Measurements from ENCODE around the gene SEMA6A. TPM values are rescaled to one million over a fixed set of nuclear protein-coding genes. Genes with fewer than 3 reads are reported as not detected.

Gene SEMA6A
- total and polyA plus RNA-seq, 2 experiments from 2014 or later: 233 to 400 TPM

DNA sequence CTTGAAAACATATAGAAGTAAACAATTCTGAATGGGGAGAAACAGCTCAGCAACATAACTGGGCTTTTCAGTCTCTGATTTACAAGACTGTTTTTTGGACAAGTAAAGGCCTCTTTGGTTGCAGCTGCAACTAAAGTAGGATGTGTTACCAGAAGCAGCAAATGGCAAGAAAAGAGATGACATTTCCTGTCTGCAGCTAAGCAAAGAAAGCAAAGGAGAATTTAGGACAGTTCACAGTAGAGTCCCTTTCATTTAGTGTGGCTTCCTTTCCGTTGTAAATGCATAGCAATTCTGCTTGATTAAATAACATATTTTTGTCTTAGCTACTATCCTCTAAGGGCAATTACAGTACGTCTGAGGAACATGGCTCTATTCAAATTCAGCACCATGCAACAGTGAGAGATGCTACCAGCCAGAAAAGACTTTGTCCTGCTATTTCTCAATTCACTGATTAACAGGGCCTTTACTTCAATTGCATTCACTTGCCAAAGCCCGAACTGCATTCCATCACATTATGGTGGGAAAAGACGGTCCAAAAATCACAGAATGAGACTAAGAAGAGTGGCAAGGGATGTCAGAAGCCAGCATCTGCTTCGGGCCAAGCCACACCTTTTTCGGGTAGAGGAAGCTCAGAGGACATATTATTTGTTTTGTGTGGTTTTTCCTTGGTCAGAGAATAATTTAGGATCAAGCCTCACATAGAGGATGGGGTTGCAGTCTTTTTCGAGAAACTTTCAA lies 107.7 kb downstream of the SEMA6A start (continued):
- TF ChIP-seq NANOG (IDR thresholded peaks at IDR 0.05; ENCODE audit: borderline replicate concordance) (no peak), POLR2AphosphoS5 (IDR thresholded peaks at IDR 0.05; ENCODE audit: low read depth) (no peak), ZNF331 (CRISPR knock-in tag; IDR thresholded peaks at IDR 0.05; ENCODE audit: low read depth) (no peak)
- TF ChIP-seq, protein P1, sequence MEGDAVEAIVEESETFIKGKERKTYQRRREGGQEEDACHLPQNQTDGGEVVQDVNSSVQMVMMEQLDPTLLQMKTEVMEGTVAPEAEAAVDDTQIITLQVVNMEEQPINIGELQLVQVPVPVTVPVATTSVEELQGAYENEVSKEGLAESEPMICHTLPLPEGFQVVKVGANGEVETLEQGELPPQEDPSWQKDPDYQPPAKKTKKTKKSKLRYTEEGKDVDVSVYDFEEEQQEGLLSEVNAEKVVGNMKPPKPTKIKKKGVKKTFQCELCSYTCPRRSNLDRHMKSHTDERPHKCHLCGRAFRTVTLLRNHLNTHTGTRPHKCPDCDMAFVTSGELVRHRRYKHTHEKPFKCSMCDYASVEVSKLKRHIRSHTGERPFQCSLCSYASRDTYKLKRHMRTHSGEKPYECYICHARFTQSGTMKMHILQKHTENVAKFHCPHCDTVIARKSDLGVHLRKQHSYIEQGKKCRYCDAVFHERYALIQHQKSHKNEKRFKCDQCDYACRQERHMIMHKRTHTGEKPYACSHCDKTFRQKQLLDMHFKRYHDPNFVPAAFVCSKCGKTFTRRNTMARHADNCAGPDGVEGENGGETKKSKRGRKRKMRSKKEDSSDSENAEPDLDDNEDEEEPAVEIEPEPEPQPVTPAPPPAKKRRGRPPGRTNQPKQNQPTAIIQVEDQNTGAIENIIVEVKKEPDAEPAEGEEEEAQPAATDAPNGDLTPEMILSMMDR (conservative IDR thresholded peaks at IDR 0.05; ENCODE audit: low read depth in 2 of 2): no peak
- TF ChIP-seq, protein P2, sequence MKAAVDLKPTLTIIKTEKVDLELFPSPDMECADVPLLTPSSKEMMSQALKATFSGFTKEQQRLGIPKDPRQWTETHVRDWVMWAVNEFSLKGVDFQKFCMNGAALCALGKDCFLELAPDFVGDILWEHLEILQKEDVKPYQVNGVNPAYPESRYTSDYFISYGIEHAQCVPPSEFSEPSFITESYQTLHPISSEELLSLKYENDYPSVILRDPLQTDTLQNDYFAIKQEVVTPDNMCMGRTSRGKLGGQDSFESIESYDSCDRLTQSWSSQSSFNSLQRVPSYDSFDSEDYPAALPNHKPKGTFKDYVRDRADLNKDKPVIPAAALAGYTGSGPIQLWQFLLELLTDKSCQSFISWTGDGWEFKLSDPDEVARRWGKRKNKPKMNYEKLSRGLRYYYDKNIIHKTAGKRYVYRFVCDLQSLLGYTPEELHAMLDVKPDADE (IDR thresholded peaks at IDR 0.05): no peak

DNA sequence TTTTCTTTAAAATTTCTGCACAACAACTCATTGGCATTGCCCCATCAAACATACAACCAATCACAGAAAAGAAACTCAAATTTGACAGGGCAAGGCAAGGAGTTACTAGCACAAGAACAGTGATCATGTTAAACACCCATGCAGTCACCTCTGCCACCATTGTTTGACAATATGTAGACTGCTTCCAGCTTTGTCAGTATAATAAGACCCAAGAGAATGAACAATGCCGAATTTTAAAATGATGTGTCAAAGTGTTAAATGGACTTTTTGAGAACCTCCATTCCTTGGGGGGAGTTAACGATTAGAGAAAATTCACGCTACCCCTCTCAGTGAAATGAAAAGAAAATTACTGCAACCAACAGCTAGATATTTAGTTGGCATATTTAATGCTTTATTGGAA lies 109.2 kb downstream of the SEMA6A start:
- H3K36me3 ChIP-seq (ENCODE audit: insufficient read depth): peaks cover 58% of the 10 kb centered on the region
- H3K36me3 Mint-ChIP-seq (ENCODE audit: low read depth): peaks cover 73% of the 10 kb centered on the region
- TF ChIP-seq EZH2 (IDR thresholded peaks at IDR 0.05; ENCODE audit: low read depth, unreplicated experiment) (no peak), ZNF331 (CRISPR knock-in tag; IDR thresholded peaks at IDR 0.05; ENCODE audit: low read depth) (no peak), EZH2phosphoT487 (IDR thresholded peaks at IDR 0.05; ENCODE audit: unreplicated experiment) (no peak), STAT1 (IDR thresholded peaks at IDR 0.05; ENCODE audit: unreplicated experiment) (no peak), ZNF114 (CRISPR knock-in tag; IDR thresholded peaks at IDR 0.05) (no peak)
- TF ChIP-seq, protein P2 (IDR thresholded peaks at IDR 0.05): no peak
- TF ChIP-seq, protein P3, sequence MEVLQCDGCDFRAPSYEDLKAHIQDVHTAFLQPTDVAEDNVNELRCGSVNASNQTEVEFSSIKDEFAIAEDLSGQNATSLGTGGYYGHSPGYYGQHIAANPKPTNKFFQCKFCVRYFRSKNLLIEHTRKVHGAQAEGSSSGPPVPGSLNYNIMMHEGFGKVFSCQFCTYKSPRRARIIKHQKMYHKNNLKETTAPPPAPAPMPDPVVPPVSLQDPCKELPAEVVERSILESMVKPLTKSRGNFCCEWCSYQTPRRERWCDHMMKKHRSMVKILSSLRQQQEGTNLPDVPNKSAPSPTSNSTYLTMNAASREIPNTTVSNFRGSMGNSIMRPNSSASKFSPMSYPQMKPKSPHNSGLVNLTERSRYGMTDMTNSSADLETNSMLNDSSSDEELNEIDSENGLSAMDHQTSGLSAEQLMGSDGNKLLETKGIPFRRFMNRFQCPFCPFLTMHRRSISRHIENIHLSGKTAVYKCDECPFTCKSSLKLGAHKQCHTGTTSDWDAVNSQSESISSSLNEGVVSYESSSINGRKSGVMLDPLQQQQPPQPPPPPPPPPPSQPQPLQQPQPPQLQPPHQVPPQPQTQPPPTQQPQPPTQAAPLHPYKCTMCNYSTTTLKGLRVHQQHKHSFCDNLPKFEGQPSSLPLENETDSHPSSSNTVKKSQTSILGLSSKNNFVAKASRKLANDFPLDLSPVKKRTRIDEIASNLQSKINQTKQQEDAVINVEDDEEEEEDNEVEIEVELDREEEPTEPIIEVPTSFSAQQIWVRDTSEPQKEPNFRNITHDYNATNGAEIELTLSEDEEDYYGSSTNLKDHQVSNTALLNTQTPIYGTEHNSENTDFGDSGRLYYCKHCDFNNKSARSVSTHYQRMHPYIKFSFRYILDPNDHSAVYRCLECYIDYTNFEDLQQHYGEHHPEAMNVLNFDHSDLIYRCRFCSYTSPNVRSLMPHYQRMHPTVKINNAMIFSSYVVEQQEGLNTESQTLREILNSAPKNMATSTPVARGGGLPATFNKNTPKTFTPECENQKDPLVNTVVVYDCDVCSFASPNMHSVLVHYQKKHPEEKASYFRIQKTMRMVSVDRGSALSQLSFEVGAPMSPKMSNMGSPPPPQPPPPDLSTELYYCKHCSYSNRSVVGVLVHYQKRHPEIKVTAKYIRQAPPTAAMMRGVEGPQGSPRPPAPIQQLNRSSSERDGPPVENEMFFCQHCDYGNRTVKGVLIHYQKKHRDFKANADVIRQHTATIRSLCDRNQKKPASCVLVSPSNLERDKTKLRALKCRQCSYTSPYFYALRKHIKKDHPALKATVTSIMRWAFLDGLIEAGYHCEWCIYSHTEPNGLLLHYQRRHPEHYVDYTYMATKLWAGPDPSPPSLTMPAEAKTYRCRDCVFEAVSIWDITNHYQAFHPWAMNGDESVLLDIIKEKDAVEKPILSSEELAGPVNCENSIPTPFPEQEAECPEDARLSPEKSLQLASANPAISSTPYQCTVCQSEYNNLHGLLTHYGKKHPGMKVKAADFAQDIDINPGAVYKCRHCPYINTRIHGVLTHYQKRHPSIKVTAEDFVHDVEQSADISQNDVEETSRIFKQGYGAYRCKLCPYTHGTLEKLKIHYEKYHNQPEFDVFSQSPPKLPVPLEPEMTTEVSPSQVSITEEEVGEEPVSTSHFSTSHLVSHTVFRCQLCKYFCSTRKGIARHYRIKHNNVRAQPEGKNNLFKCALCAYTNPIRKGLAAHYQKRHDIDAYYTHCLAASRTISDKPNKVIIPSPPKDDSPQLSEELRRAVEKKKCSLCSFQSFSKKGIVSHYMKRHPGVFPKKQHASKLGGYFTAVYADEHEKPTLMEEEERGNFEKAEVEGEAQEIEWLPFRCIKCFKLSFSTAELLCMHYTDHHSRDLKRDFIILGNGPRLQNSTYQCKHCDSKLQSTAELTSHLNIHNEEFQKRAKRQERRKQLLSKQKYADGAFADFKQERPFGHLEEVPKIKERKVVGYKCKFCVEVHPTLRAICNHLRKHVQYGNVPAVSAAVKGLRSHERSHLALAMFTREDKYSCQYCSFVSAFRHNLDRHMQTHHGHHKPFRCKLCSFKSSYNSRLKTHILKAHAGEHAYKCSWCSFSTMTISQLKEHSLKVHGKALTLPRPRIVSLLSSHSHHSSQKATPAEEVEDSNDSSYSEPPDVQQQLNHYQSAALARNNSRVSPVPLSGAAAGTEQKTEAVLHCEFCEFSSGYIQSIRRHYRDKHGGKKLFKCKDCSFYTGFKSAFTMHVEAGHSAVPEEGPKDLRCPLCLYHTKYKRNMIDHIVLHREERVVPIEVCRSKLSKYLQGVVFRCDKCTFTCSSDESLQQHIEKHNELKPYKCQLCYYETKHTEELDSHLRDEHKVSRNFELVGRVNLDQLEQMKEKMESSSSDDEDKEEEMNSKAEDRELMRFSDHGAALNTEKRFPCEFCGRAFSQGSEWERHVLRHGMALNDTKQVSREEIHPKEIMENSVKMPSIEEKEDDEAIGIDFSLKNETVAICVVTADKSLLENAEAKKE (CRISPR knock-in tag; IDR thresholded peaks at IDR 0.05): no peak
- TF ChIP-seq, protein P1 (conservative IDR thresholded peaks at IDR 0.05; ENCODE audit: low read depth in 2 of 2): no peak

More for the DNA sequence above, 109.2 kb downstream of the SEMA6A start:
- Histone ChIP-seq H3K4me2 (no peak overlapping the region), H3K4me3 (no peak overlapping the region), H3K9me2 (ENCODE audit: insufficient read depth) (no peaks in the 10 kb centered on the region), H3K4me1 (ENCODE audit: insufficient read depth) (peaks cover 21% of the 10 kb centered on the region), H3K27ac (ENCODE audit: low read depth) (0 out of 2 replicates have a peak overlapping the region, but pooled peaks have one; percentile 15), H3K79me2 (replicated peaks; ENCODE audit: insufficient read depth) (peaks cover 21% of the 10 kb centered on the region), H2AFZ (no peak overlapping the region), H3K27me3 (ENCODE audit: insufficient read depth) (no peaks in the 10 kb centered on the region), H4K20me1 (replicated peaks; ENCODE audit: insufficient read depth) (peaks cover 18% of the 10 kb centered on the region; the same call in 1 of the 2 replicates), H3F3A (replicated peaks; ENCODE audit: low read depth) (no peaks in the 10 kb centered on the region; the same call in 1 of the 2 replicates)
- H3K4me3 Mint-ChIP-seq: no peak overlapping the region
- H3K27ac Mint-ChIP-seq: no peak overlapping the region
- ATAC-seq (no peak), DNase-seq (ENCODE audit: low spot score) (no peak)
- H3K27me3 Mint-ChIP-seq (ENCODE audit: insufficient read depth, low read depth, poor library complexity): peaks cover 4% of the 10 kb centered on the region
- H3K9me3 Mint-ChIP-seq: no peaks in the 10 kb centered on the region
- H3K4me1 Mint-ChIP-seq: peaks cover 19% of the 10 kb centered on the region

Measured in GM23338 (cell line).